Left ventricle myocardium inferior (tissue), 1 donor: Measurements from ENCODE around the gene USP7. TPM values are rescaled to one million over a fixed set of nuclear protein-coding genes. Genes with fewer than 3 reads are reported as not detected.
A peak's percentile ranks its signal among the peaks of the same experiment; 100 is the strongest.
"Not testable (repeated sequence)": the region's sequence is repeated elsewhere in the genome, so short reads cannot be mapped to it uniquely, and the experiment has no call there.

Source experiments
- DNase-seq: peaks from one replicate; pipeline ENCODE4 v3.0.0-alpha.2; 2020
- H3K27ac ChIP-seq: fragments of 200-600 bp; replicated peaks from 2 replicates; pipeline ENCODE4 v1.8.0; 2021
- H3K27me3 ChIP-seq: fragments of 200-600 bp; 2 replicates; pipeline ENCODE4 v1.8.0; 2021; ENCODE audit warnings: low read depth
- H3K36me3 ChIP-seq: fragments of 200-600 bp; 2 replicates; pipeline ENCODE4 v1.8.0; 2021
- H3K4me1 ChIP-seq: fragments of 200-600 bp; 2 replicates; pipeline ENCODE4 v1.8.0; 2021
- H3K4me3 ChIP-seq: fragments of 200-600 bp; 2 replicates; pipeline ENCODE4 v1.8.0; 2021; ENCODE audit warnings: mild to moderate bottlenecking, moderate library complexity
- H3K9me3 ChIP-seq: fragments of 200-600 bp; replicated peaks from 2 replicates; pipeline ENCODE4 v1.8.0; 2021
- intact Hi-C: fragments of 100-400 bp; cut with micrococcal nuclease; formaldehyde crosslinking; loops from one replicate; pipeline ENCODE4 v1.11.0; 2022
- total RNA-seq: library from RNA; stranded (reverse); fragmentation: NEBNext Ultra II Directional; extraction: Animal tissue kit (Norgen Biotek cat#: 25700); gene quantifications from one replicate; pipeline ENCODE4 v1.2.1, GENCODE V29; 2021
- TF ChIP-seq, protein P1 (sequence below): fragments of 200-600 bp; IDR thresholded peaks from 2 replicates; pipeline ENCODE4 v1.8.0; 2021; ENCODE audit warnings: antibody characterized with exemption, mild to moderate bottlenecking, borderline replicate concordance
- donor health status: DM: no; HTN: yes; CAD: no; lungs with severe emphysema.

Gene USP7
- total RNA-seq, 1 donor from 2014 or later, result 54.7 TPM

- H3K27ac ChIP-seq, result no peak overlapping the region
- no peak for DNase-seq
- no peaks in the 10 kb centered on the region for H3K27me3 ChIP-seq
- intact Hi-C loops, result no loop called here
- peaks cover 12% of the 10 kb centered on the region for H3K4me1 ChIP-seq
- no peaks in the 10 kb centered on the region for H3K36me3 ChIP-seq
- no peak overlapping the region for H3K4me3 ChIP-seq
- no peaks in the 10 kb centered on the region for H3K9me3 ChIP-seq
- TF ChIP-seq, protein P1, sequence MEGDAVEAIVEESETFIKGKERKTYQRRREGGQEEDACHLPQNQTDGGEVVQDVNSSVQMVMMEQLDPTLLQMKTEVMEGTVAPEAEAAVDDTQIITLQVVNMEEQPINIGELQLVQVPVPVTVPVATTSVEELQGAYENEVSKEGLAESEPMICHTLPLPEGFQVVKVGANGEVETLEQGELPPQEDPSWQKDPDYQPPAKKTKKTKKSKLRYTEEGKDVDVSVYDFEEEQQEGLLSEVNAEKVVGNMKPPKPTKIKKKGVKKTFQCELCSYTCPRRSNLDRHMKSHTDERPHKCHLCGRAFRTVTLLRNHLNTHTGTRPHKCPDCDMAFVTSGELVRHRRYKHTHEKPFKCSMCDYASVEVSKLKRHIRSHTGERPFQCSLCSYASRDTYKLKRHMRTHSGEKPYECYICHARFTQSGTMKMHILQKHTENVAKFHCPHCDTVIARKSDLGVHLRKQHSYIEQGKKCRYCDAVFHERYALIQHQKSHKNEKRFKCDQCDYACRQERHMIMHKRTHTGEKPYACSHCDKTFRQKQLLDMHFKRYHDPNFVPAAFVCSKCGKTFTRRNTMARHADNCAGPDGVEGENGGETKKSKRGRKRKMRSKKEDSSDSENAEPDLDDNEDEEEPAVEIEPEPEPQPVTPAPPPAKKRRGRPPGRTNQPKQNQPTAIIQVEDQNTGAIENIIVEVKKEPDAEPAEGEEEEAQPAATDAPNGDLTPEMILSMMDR, result no peak
Observed at GRCh38 chr16:8872967-8873865, 90.5 kb downstream of the USP7 start.

DNA sequence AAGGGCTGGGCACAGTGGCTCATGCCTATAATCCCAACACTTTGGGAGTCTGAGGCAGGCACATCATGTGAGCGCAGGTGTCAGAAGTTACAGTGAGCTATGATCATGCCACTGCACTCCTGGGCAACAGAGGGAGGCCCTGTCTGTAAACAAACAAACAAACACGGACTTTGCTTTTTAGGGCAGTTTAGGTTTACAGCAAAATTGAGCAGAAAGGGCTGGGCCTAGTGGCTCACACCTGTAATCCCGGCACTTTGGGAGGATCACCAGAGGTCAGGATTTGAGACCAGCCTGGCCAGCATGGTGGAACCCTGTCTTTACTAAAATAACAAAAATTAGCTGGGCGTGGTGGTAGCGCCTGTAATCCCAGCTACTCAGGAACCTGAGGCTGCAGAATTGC is 91.6 kb downstream of the USP7 start:
- Histone ChIP-seq H3K4me3 (no peak overlapping the region), H3K4me1 (peaks cover 23% of the 10 kb centered on the region), H3K9me3 (no peaks in the 10 kb centered on the region), H3K36me3 (no peaks in the 10 kb centered on the region), H3K27me3 (no peaks in the 10 kb centered on the region), H3K27ac (no peak overlapping the region)
- intact Hi-C loops, result no loop called here
- no peak for DNase-seq
- TF ChIP-seq, protein P1, result no peak

DNA sequence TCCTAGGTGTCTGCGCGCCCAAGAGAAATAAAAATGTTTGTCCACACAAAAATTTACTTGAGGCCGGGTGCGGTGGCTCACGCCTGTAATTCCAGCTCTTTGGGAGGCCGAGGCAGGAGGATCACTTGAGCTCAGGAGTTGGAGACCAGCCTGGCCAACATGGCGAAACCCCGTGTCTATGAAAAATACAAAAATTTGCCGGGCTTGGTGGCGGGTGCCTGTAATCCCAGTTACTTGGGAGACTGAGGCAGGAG is 93.8 kb downstream of the USP7 start:
- H3K9me3 ChIP-seq, DNase-seq, H3K36me3 ChIP-seq, H3K27me3 ChIP-seq, H3K4me3 ChIP-seq, intact Hi-C loops: not testable (repeated sequence)
- peak overlapping the region; percentile 90 for H3K27ac ChIP-seq
- peaks cover 45% of the 10 kb centered on the region for H3K4me1 ChIP-seq

DNA sequence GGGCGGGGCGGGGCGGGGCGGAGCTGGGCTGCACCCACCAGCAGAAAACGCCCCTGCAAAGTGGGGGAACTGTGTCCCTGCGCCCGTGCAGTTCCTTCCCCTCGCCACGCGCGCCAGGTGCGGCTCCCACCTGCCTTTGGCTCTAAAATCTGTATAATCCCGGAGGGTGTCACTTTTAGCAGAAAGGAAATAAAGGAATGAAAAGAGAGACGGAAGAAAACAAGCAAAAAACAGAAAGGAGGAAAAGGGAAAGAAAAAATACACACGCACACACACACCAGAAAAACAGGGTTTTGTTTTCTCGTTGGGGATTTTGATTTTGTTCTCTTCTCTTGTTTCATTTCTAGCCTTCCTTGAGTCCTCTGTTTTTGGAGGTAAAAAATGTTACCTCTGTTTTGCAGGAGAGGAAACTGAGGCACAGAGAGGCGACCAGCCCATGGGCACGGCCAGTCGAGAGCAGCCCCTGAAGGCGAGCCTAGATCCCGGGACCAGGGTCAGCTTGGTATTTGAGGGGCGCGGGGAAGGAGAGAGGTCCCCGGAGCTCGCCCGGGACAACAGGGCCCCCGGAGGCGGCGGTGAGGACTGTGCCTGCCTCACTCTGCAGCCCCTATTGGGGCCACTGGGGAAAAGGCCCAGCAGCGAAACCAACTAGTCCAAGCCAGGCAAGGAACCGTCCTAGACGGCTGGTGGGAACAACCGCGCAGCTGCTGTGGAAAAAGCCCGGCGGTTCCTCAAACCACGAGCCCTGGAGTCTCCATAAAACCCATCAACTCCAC is 94.3 kb downstream of the USP7 start:
- Histone ChIP-seq H3K9me3 (no peaks in the 10 kb centered on the region), H3K4me3 (peak overlapping the region; percentile 74), H3K27me3 (no peaks in the 10 kb centered on the region), H3K4me1 (peaks cover 50% of the 10 kb centered on the region), H3K27ac (peak overlapping the region; percentile 90), H3K36me3 (no peaks in the 10 kb centered on the region)
- DNase-seq, result no peak
- TF ChIP-seq, protein P1, result no peak
- intact Hi-C loops, result no loop called here

GRCh38 chr16:8868416-8869211 is 95.1 kb downstream of the USP7 start, which contains the start of gene CARHSP1:
Gene CARHSP1 (minus strand): TSS chr16:8869006. CDS start chr16:8859328, 9,678 bp downstream.
- Histone ChIP-seq H3K4me1 (peaks cover 58% of the 10 kb centered on the region), H3K9me3 (no peaks in the 10 kb centered on the region), H3K27me3 (no peaks in the 10 kb centered on the region), H3K27ac (peak within 1 kb of the TSS; percentile 90), H3K36me3 (no peaks in the 10 kb centered on the region), H3K4me3 (peak within 1 kb of the TSS; percentile 74)
- TF ChIP-seq, protein P1, result no peak
- intact Hi-C loops, result no loop called here
- DNase-seq, result peak; percentile 88
